HEK293 (cell line): Measurements from ENCODE around the gene CXorf66.

ENCODE experiments used
- CTCF ChIP-seq: fragments of 450-650 bp; formaldehyde crosslinking; IDR thresholded peaks from 2 replicates; pipeline ENCODE4 v1.5.1; 2016; ENCODE audit warnings: missing biosample characterization, missing genetic modification characterization
- RBAK ChIP-seq: fragments of 450-650 bp; formaldehyde crosslinking; IDR thresholded peaks from 2 replicates; pipeline ENCODE4 v1.5.1; 2016; ENCODE audit warnings: missing biosample characterization, missing genetic modification characterization
- YY1 ChIP-seq: fragments of 450-650 bp; formaldehyde crosslinking; IDR thresholded peaks from 2 replicates; pipeline ENCODE4 v1.5.1; 2018; ENCODE audit warnings: missing biosample characterization, missing genetic modification characterization
- ZBTB1 ChIP-seq: fragments of 450-650 bp; formaldehyde crosslinking; IDR thresholded peaks from 2 replicates; pipeline ENCODE4 v1.5.1; 2016; ENCODE audit warnings: missing biosample characterization, missing genetic modification characterization
- ZBTB11 ChIP-seq: fragments of 450-650 bp; formaldehyde crosslinking; conservative IDR thresholded peaks from 2 replicates; pipeline ENCODE4 v1.5.1; 2016; ENCODE audit warnings: low read depth, missing biosample characterization, missing genetic modification characterization
- TF ChIP-seq, protein P1 (sequence below): fragments of 450-650 bp; formaldehyde crosslinking; IDR thresholded peaks from 2 replicates; pipeline ENCODE4 v1.5.1; 2016; ENCODE audit warnings: missing biosample characterization, missing genetic modification characterization, borderline replicate concordance

DNA sequence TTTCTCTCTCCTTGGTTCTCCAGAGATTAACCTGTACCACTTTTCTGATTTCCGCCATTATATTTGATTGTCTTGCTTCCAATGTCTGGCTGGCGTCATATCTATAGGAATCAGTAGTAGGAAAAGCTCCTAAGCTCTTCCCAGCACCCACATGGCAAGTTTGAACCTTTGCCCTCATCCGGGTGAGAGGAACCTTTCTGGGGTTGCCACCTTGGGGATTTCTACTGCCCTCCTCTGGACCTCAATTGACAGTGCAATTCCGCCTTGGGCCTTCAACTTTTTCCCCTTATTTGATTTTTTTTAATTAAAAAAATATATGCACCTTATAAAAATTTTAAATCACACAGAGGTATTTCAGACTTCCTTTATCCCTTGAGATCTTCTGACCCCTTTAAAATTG, 2.0 kb upstream of the CXorf66 start:
- no peak for TF ChIP-seq ZBTB11 (tag by site-specific recombination)
- no peak for TF ChIP-seq YY1 (tag by site-specific recombination)
- TF ChIP-seq, protein P1, sequence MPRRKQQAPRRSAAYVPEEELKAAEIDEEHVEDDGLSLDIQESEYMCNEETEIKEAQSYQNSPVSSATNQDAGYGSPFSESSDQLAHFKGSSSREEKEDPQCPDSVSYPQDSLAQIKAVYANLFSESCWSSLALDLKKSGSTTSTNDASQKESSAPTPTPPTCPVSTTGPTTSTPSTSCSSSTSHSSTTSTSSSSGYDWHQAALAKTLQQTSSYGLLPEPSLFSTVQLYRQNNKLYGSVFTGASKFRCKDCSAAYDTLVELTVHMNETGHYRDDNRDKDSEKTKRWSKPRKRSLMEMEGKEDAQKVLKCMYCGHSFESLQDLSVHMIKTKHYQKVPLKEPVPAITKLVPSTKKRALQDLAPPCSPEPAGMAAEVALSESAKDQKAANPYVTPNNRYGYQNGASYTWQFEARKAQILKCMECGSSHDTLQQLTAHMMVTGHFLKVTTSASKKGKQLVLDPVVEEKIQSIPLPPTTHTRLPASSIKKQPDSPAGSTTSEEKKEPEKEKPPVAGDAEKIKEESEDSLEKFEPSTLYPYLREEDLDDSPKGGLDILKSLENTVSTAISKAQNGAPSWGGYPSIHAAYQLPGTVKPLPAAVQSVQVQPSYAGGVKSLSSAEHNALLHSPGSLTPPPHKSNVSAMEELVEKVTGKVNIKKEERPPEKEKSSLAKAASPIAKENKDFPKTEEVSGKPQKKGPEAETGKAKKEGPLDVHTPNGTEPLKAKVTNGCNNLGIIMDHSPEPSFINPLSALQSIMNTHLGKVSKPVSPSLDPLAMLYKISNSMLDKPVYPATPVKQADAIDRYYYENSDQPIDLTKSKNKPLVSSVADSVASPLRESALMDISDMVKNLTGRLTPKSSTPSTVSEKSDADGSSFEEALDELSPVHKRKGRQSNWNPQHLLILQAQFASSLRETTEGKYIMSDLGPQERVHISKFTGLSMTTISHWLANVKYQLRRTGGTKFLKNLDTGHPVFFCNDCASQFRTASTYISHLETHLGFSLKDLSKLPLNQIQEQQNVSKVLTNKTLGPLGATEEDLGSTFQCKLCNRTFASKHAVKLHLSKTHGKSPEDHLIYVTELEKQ (tag by site-specific recombination) = no peak
- TF ChIP-seq CTCF (tag by site-specific recombination) = no peak
- TF ChIP-seq ZBTB1 (tag by site-specific recombination) = no peak
- TF ChIP-seq RBAK (tag by site-specific recombination) = no peak
